Epithelial cell of proximal tubule (primary cell): ENCODE data around the gene FBXO22. TPM values are rescaled to one million over a fixed set of nuclear protein-coding genes. Genes with fewer than 3 reads are reported as not detected.
"Not testable (repeated sequence)": the region's sequence is repeated elsewhere in the genome, so short reads cannot be mapped to it uniquely, and the experiment has no call there.

Experiments
- DNase-seq: peaks from one replicate; pipeline ENCODE4 v3.0.0-alpha.2; 2011; ENCODE audit warnings: low read depth
- H3K4me3 ChIP-seq: 2 replicates; pipeline ENCODE4 v1.5.1; 2011; ENCODE audit warnings: low read depth, mild to moderate bottlenecking, low read length
- total RNA-seq: library from RNA; depleted of rRNA; stranded (reverse); fragments of >200 nt; gene quantifications from 2 replicates; pipeline ENCODE4 v1.2.3, GENCODE V29; 2015
- TF ChIP-seq, protein P1 (sequence below): conservative IDR thresholded peaks from 2 replicates; pipeline ENCODE4 v1.5.1; 2012; ENCODE audit warnings: low read depth, mild to moderate bottlenecking, low read length

The FBXO22 gene
- total RNA-seq, 1 donor from 2014 or later: 38.7 TPM

DNA sequence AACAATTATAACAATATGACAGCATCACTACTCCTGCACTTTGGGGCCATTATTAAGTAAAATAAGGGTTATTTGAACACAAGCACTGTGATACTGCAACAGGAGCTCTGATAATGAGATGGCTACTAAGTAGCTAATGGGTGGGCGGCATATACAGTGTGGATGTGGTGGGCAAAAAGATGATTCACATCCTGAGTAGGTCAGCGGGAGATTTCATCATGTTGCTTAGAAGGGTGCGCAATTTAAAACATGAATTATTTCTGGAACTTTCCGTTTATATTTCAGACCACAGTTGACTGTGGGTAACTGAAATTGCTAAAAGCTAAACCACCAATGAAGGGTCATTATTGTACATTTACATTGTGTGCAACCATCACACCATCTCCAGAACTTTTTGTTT, 42.3 kb downstream of the FBXO22 start:
- no peak overlapping the region for H3K4me3 ChIP-seq
- no peak for DNase-seq
- TF ChIP-seq, protein P1, sequence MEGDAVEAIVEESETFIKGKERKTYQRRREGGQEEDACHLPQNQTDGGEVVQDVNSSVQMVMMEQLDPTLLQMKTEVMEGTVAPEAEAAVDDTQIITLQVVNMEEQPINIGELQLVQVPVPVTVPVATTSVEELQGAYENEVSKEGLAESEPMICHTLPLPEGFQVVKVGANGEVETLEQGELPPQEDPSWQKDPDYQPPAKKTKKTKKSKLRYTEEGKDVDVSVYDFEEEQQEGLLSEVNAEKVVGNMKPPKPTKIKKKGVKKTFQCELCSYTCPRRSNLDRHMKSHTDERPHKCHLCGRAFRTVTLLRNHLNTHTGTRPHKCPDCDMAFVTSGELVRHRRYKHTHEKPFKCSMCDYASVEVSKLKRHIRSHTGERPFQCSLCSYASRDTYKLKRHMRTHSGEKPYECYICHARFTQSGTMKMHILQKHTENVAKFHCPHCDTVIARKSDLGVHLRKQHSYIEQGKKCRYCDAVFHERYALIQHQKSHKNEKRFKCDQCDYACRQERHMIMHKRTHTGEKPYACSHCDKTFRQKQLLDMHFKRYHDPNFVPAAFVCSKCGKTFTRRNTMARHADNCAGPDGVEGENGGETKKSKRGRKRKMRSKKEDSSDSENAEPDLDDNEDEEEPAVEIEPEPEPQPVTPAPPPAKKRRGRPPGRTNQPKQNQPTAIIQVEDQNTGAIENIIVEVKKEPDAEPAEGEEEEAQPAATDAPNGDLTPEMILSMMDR: no peak

DNA sequence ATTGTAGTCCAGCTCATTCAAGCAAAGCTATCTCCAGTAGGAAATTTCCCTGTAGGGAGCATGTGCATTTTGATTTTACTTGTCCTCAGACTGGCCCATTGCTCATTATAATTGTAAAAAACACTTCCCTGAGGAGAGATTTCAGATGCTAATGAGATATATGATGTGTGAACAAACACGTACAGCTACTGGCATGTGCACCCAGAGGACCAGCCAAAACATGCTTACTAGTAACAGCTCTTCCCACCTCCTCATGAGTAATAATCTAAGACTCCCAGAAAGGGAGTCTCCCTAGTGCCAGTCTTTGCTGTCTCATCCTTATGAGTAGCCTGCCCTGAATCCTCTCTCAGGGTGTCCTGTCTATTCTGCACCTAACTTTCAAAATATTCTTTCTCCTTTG, 43.4 kb downstream of the FBXO22 start:
- TF ChIP-seq, protein P1: no peak
- peak; percentile 37 for DNase-seq
- H3K4me3 ChIP-seq: no peak overlapping the region

DNA sequence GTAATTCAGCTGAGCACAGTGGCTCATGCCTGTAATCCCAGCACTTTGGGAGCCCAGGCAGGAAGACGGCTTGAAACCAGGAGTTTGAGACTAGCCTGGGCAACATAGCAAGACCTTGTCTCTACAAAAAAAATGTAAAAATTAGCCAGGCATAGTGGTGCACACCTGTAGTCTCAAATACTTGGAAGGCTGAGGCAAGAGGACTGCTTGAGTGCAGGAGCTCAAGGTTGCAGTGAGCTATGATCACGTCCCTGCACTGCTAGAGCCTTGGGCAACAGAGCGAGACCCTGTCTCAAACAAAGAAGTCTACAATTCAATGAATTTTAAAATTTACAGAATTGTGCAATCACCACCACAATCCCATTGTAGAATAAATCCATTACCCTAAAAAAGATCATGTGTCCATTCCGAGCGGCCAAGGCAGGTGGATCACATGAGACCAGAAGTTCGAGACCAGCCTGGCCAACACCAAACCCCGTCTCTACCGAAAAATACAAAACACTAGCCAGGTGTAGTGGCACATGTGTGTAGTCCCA, 45.2 kb downstream of the FBXO22 start:
- TF ChIP-seq, protein P1: no peak
- DNase-seq: no peak
- H3K4me3 ChIP-seq: no peak overlapping the region

DNA sequence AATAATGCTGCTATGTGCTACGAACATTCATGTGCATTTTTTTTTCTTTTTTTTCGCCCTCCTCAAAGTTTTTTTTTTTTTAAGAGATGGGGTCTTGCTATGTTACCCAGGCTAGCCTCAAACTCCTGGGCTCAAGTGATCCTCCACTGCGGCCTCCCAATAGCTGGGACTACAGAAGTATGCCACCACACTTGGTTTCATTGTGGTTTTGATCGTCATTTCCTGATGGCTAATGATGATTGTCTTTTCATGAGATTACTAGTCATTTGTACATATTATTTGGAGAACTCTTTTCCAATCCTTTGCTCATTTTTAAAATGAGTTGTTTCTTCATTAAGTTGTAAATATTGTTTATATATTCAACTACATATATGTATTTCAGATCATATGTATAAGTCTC, 48.8 kb downstream of the FBXO22 start:
- DNase-seq: no peak
- H3K4me3 ChIP-seq: no peak overlapping the region

DNA sequence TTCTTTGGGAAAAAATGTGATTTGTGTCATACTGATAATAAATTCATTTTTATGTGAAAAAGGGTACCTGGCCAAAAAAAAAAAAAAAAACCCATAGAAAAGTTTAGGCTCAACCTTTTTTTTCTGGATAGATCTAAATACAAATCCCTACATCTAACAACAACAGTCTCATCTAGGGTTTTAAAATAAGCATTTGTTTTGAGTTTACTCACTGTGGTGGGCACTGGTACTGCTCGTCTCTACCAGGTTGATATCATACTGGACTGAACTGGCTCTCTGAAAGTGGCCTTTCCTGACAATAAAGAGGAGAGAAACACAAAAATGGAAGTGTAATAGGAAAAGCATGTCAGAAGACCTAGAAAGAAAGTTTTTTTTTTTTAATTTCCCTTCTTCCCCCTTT, 52.0 kb downstream of the FBXO22 start:
- TF ChIP-seq, protein P1: no peak
- DNase-seq: no peak
- no peak overlapping the region for H3K4me3 ChIP-seq

More for the DNA sequence above, 48.8 kb downstream of the FBXO22 start:
- TF ChIP-seq, protein P1: no peak

DNA sequence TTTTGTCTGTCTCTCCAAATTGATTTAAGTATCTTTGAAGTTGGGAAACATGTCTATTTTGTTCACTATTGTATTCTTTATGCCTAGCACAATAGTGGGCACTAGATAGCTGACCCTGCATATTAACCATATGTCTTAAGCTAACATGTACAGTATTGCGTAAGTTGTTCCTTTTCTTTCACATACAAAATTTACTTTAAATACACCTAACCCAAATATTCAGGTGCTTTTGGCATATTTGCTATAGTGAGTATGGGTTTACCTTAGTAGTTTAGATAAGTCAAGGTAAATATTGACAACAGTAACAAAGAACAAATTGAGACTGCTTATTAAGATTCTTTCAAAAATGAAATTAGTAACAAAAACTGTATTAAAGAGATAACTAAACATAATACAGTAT, 57.7 kb downstream of the FBXO22 start:
- no peak overlapping the region for H3K4me3 ChIP-seq
- TF ChIP-seq, protein P1: no peak
- no peak for DNase-seq

DNA sequence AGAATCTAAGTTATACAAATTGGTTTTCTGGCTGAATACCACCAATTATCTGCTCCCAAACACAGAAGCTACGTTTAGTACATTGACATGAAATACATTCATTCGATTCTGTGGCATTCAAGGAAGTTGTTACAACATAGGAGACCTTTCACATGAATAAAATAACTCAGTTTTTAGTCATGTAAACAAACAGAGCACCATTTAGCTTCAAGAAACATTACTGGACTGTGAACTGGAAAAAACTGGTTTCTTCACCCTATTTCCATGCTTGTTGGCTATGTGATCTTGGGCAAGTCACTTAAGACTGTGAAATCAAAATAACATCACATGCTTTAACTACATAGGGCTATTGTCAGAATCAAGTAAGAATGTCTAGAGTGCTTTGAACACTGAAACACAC, 62.4 kb downstream of the FBXO22 start:
- no peak for DNase-seq
- no peak overlapping the region for H3K4me3 ChIP-seq
- TF ChIP-seq, protein P1: no peak

DNA sequence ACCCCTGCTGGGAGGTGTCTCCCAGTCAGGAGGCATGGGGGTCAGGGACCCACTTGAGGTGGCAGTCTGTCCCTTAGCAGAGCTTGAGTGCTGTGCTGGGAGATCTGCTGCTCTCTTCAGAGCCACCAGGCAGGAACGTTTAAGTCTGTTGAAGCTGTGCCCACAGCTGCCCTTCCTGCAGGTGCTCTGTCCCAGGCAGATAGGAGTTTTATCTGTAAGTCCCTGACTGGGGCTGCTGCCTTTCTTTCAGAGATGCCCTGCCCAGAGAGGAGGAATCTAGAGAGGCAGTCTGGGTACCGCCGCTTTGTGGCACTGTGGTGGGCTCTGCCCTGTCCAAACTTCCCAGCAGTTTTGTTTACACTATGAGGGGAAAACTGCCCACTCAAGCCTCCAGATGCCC, 73.1 kb downstream of the FBXO22 start:
- not testable (repeated sequence) for H3K4me3 ChIP-seq

More for the DNA sequence above, 73.1 kb downstream of the FBXO22 start:
- DNase-seq: not testable (repeated sequence)
